NCI-H446 (cell line): ENCODE data around the gene TM4SF4.

Experiments
- DNase-seq, 2 experiments: peaks; one replicate each; lab custom pipeline; 2025; lab: John Stamatoyannopoulos, UW

The TM4SF4 gene

DNA sequence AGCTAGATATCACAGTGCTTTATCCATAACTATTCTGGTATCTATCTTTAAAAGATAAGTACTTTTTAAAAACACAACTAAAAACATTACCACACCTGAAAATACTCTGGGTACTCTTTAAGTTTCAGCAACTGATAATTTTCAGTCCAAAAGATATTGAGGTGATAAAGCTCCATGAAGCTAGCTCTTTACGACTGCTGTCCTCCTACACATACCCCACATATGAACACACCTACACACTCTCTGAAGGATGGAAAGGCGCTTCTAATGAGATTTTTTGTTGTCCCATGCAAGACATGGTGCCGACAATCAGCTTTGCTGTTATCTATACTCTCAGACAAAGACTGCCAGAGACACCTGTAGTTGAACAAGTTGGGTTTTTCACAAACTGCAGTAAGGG is 19.1 kb upstream of the TM4SF4 start:
- no peak for DNase-seq

DNA sequence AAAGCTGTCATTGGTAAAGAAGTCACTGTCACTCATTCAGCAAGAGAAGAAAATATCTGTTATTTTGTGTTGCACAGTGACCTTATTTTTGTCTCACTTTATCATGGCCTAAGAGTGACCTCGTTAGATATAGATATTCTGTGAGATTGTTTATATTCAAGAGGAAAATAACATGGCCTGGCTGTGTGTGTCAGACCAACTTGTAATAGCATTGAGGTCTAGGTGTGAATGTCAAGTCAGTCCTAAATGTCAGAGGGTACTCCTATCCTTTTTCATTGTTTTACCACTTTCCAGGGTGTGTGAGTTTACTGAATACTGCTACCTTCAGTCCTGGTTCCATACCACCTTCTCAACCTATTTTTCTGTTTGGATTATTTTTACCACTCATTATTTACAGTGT is 18.5 kb upstream of the TM4SF4 start:
- no peak for DNase-seq

DNA sequence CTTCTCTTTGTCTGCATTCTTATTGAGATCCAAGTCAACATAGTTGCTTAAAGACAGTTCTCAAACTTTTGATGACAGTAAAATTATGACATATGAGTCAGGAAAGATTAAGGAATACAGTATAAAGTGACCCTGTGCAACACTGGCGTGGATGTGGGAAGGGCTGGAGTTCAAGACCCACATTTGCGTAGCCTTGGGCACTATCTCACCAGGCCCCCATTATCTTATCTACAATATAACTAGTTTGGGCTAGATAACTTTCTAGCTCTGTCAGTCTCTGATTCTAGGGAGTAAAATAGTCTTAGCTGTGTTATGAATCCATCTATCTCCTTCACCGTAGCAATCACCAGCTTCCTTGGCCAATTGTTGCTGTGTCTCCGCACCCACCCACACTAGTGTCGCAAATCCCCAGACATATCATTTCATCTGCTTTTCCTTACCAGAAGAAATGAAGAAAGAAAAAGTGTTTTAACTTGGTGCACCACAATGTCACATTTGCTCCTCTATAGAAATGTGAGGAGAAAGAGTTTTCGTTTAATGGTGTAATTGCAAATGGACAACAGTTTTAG is 14.9 kb upstream of the TM4SF4 start:
- no peak for DNase-seq

DNA sequence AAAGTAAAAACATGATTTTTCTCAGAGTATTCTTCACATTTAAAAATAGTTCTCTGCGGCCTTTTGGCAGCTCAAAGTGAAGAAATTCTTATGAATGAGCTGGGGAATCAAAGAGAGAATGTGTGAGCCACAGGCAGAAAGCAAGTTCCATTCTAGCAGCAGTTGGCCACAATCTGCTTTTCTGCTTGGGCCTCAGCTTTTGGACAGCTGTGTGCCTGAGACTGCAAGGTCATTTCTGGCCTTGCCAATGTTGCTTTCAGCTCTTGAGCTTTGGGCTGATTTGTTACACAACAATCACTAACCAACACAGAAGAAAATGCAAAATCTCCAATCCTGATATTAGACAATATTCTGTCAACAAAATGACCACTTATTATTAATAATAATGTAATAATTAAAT is 14.4 kb upstream of the TM4SF4 start:
- DNase-seq: no peak

DNA sequence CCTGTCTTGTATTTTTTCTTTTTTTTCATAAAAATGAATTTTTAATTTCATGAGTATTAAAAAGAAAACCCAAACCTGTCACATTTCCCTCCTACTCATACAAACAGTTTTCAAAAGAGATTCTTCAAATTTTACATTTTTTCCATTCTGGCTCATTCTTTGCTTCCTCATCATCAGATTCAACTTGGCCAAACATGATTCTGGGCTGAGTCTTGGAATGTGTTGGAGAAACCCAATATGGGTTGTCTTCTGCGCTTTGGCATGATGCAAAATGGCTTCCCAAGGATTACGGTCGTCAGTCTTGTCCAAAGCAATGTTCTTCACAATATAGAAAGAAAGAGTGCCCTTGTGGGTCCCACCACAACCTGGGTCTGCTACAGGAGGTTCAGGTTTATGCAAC is 12.4 kb upstream of the TM4SF4 start:
- DNase-seq: no peak

DNA sequence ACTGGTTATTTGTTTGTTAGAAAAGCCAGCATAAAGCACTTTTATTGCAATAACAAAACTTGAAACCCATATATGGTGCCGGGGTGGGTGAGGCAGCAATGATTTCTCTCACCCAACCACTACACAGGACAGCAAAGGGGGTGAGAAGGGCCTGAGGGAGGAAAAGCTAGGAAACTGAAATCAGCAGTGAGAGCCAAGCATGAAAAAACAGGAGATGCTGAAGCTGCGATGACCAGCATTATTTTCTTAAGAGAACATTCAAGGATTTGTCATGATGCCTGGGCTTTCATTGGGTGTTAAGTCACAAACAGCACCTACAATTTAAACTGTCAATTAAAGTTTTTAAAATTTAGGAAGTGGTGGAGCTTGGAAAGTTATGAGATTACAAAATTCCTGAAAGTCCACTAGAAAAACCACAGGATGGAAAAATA is 11.9 kb upstream of the TM4SF4 start:
- no peak for DNase-seq

DNA sequence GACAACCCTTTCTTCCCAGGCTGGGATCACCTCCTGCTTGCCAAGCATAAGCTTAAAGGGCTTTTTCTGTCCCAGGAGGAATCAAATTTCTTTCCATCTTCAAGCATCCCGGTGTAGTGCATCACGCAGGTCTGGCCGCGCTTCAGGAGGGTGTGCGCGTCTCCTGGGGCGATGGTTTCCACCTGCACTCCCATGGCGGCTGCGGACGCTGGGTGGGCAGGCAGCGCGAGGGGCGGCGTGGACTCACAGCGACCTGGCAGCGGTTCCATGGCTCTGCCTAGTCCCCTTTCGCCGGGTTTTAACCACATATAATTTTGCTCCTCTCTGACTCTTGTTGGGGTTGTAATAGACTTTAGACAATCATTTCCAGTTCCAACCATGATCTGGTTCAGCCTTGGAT is 10.6 kb upstream of the TM4SF4 start:
- DNase-seq: no peak

DNA sequence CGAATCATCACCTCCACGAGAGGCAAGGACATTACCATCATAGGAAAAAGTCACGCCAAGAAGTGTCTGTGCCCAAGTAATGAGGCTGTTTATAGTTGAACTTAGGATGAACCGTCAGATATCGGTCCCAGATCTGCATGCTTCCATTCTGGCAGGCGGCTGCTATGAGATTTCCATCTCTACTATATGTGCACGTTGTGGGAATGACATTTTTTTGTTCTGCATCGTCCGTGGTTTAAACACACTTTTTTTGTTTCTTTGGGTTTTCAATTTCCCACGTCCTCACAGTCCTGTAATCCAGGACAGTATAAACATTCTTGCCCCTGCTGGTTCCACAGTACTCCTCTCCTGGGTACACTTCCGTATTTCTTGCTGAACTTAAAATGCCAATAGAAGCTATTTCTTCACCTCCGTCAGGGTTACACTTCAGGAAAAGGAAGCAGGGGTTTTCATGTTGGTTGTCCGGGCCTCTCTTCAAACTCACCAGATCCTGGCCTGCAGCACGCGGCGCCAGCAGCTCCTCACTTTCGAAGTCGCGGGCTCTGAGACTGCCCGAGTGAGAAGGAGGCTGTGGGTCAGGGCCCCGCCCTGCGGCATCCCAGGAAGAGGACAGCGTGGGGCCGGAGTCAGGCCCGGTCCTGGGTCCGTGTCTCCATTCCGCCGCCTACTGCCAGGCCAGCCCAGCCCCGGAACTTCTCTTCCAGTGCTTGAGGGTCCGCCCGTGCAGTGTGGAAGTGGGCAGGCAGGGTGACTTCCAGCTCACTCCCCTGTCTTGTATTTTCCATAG is 9.8 kb upstream of the TM4SF4 start:
- DNase-seq: no peak

DNA sequence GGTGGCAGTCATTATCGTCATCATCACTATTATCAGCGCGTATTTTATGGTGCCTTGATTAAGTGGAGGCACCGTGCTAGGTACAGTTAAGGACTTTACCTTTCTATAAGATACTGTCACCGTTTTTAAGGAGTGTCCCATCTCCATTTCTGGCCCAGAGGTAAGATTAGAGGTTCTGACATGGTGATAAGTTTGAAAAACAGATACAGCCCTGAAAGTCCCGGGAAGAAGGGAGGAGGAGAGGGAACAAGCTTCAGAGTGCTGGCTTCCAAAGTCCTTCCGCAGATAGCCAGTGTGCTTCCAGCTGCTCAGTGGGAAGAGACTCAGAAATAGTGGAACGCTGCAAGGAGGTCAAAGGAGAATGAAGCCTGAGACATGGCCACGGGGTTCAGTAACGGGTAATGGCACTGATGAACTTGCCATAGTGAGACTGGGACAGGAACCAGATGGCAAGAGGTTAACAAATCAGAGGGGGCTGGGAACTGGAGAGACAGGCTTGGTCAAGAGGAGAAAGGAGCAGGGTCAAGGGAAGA is 9.1 kb upstream of the TM4SF4 start:
- DNase-seq: no peak

DNA sequence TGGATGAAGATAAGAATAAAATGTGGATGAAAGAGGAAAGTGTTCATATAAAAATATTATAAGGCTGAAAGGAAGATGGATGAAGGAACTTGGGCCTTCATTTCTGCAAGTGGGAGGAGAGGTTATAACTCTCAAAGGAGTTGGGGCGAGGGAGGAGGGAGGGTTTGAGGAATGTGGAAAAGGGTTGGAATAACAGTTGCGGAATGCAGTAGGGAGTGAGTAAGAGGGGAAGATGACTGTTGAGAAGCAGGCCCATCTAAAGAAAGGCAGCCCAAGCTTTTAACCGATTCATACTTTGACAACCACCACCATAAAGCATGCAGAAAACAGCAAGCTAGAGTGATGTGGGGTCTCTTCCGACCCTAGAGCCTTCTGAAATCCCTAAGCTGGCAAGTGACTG is 8.3 kb upstream of the TM4SF4 start:
- DNase-seq: no peak

DNA sequence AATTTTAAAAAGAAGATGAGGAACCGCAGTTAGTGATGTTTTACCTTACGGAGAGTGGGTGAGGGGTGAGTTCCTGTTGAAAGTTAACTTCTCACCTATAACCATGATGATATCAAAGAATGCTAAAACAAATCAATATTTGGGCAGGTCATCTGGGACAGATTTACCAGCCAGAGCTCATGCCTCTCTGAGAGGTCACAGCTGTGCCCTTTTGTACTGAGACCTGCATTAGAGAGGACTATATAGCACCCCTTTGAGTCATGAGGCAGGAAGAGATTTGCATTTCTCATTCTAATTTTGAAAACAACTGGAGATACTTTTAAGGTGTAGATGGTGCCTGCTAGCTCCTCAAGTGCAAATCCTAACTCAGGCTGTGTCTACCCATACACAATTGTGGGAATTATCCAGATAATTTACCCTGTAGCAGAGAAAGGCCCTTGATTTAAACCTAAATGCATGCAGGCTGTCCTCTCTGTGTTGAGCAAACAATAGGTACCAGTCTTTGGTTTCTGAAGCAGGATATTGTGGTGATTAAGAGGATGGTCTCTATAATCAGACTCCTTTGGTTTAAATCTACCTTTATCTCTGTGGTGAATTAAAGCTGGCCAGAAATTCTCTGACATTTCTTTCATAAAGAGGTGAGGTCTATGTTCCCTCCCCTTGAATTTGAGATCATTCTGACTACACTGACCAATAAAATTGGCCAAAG is 5.8 kb upstream of the TM4SF4 start:
- no peak for DNase-seq

DNA sequence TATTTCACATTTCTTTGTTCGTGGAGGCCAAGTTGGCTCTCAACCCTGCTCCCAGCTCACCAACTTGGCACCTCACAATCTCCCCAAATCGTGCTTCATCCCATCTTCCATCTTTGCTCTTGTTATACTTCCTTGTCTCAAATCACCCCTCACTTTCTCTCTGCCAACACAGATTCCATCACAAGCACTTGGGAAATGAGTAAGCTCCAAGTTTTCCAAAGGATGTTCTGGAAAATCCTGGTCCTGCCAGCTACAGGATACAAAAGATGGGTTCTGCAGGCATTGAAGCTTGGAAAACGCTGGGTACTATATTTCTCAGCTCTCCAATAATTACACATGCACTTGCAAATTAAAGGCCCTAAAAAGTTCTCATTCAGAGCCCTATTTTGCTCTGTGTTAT is 4.1 kb upstream of the TM4SF4 start:
- DNase-seq: no peak

DNA sequence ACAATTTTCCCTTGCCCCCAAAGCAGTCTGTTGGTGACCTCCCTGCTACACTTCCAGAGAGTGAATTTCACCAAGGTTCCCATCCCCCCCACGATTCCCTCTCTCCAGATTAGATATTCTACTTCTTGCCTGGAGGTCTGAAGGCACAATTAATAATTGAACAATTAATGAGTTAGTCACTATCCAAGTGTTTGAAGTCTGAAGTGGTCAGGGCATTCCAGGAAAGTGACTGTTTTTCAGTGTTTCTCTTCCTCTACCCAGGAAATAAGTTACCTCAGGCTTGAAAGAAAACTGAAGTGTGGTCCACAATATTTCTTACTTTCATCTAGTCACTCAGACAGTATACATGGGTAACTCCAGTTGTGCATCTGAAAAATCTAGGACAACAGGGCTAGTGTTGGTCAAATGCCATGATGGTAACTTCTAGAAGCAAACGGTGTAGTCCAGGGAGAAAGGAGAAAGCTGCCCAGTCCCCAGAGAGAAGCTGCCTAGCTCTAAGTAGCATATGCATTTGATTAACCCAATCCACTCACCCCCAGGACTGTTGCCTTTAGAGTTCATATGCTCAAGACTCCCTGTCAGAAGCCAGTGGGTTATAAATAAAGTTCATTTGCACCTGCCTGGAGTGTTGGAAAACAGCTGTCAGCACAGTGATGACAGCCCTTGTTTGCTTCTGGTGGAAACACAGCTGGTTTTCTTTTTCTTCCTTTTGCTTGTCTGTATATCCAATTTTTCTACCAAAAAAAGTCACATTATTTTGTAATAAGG is 2.3 kb upstream of the TM4SF4 start:
- DNase-seq: no peak

DNA sequence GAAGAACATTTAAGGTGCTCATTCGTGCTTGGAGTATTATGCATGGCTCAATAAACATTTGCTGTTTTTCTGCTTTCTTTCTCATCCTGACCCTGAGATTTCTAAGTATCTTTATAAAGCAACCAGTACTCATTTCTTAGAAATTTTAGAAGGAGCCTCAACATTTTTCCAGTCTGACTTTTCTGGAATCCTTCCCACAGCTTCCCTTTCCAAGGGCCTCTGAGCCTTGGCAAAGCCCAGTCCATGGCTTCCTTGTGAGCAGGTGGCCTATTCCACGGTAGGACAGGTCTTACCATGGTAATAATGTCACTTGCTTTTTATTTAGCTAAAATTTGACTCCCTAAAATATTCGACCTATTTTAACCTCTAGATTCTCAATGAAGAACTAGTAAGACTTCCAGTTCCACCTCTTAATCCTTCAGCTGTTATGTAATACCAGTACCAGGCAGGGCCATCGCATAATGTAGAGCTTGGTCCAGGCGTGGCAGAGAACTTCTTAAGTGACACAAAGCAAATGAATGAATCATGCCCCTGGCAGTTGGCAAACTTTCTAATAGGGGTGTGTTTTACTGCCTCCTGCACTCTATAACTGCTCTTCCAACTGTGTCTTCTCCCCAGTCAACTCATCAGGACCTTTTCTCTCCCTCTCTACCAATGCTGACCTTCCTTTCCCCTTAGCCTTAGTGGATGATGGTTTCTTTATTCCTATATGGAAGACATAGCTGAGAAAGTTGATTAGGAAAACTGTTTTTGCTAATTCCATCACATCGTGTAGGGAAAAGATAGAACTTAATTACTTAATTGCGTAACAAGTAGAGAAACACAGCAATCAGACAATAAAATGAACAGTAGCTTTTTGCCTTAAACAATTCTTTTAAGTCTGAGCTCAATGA is 894 bp upstream of the TM4SF4 start:
- DNase-seq: peak in 1 of 2 experiments; percentile 65

DNA sequence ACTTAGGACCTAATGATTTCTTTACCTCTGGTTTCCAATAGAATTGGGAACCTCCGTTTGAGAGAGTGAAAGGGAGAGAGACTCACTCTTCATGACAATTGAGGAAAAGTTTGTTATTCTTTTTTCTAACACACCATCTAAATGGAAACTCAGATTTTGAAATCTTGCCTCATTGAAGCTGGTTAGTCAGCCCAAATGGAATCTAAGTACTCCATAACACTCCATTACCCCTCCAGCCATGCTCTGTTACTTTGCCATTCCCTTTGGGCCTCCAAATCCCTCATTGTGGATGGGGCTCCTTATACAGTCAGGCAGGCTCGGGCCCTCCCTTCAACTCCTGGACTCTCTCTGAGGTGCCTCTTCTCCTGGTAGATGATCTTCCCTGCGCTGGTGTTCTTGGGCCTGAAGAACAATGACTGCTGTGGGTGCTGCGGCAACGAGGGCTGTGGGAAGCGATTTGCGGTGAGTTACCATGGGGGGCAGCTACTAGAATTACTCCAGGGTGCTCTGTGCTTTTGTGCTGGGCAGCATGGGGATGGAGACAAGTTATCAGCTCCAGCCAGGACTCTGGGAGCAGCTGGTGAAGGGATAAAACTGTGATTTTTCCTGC is 1.1 kb downstream of the TM4SF4 start:
- no peak for DNase-seq

DNA sequence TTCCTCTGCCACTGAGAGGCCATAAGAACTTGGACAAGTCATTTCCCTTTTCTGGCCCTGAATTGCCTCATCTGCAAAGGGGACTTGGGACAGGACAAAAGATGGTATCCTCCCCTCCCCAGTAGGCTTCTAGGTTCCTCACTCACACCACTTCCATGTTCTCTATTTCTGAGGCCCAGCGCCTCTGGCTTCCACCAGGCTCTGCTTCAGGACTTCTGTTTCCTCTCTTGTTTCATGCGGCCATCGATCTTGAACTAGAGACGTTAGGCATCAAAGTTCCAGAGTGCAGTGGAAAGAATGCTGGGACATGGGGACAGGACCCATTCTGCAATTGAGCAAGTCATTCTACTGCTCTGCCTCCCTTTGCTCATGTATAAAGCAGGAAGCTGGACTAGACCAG is 1.7 kb downstream of the TM4SF4 start:
- no peak for DNase-seq

DNA sequence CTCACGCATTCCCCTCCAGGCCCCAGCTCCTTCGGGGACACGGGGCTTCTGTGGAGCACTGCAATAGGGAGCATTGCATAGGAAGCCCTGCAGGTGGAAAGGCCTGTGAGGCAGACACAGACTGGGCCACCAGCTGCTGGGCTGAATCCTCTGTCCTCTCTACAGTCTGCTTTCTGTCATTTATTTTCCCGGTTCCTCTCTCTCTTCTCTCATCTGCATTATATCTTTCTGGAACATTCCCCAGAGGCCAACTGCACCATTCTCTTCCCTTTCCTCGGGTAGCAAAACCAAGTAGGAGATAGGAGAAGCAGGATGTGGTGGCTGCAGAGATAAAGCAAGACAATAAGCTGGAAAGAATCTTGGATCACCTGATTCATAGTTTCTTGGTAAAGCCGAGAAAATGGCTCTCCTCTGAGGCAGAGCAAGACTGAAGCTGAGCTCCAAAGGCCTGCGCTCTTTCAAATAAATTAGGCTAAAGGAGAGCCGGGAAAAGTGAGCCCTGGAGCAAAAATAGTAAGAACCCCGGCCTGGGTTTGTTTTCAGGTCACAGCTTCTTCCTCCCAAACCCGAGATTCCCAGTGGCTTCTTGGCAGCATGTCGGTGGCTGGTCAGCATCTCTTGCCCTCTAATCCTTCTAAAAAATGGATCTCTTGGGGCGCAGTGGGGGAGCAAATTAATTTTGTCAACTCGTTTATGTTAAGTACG is 5.3 kb downstream of the TM4SF4 start:
- no peak for DNase-seq

DNA sequence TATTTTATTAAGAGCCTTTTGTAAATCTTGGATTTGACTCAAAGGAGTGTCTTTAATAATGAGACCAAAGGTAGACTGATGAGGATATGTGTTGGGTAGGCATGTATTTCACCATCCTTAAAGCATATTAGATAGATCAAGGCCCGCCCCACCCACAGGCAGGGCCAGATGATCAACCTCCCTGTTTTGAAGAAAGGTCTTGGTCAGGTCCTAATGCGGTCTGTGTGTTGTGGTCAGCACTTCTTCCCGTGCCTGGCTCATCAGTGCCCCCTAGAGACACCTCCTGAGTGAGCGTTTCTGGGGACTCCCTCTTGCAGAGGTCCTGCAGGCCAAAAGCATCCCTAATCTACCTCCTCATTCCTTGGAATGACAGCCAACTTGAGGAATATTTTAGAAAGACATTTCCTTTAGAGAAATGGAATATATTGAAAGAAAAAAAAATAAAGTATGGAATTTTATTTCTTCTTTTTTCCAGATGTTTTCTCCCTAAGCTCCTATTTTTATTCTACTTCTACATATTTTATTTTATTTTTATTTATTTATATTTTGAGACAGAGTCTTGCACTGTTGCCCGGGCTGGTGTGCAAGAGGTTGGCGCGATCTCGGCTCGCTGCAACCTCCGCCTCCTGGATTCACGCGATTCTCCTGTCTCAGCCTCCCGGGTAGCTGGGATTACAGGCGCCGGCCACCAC is 6.0 kb downstream of the TM4SF4 start:
- DNase-seq: peak; percentile 35 to 83

DNA sequence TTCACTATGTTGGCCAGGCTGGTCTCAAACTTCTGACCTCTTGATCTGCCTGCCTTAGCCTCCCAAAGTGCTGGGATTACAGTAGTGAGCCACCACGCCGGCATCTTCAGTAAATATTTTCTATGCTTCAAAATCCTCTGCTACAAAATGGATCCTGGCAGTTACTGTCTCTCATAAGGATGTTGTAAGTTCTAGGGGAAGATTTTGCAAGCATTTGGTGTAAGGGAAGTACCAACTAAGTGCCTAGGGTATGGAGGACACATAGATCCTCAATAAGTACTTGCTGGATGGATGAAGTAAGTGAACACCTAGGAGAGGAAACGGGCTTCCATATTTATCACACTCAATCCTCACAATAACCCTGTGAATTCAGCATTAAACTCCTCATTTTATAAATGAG is 6.6 kb downstream of the TM4SF4 start:
- no peak for DNase-seq

DNA sequence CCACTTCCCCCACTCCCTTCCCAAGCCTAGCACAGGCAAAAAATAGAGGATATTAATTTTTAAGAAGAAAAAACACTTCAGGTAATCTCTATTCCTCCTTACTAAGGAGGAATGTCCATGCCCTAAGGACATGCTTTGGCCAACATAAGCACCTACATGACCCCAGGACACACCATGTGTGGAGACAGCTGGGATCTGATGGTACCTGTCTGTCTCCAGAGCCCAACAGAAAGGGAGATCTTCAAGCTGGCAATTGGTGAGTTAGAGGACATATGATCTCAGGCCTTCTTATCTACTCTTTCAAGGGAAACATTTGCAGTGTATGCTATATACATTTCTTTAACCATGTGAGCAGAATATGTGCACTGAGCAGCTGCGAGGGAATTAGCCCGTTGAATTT is 7.0 kb downstream of the TM4SF4 start:
- DNase-seq: no peak
